ENCODE results near the gene THBS4. TPM values are rescaled to one million over a fixed set of nuclear protein-coding genes. Genes with fewer than 3 reads are reported as not detected.

Gene THBS4
- total and polyA plus RNA-seq, 8 donors, result 3.7 to 56.8 (median 8.6) TPM

GRCh38 chr5:80077051-80077714, 42.0 kb downstream of the THBS4 start:
- intact Hi-C loops (cut with DNase I), result no loop called here
- TF ChIP-seq, protein P1, sequence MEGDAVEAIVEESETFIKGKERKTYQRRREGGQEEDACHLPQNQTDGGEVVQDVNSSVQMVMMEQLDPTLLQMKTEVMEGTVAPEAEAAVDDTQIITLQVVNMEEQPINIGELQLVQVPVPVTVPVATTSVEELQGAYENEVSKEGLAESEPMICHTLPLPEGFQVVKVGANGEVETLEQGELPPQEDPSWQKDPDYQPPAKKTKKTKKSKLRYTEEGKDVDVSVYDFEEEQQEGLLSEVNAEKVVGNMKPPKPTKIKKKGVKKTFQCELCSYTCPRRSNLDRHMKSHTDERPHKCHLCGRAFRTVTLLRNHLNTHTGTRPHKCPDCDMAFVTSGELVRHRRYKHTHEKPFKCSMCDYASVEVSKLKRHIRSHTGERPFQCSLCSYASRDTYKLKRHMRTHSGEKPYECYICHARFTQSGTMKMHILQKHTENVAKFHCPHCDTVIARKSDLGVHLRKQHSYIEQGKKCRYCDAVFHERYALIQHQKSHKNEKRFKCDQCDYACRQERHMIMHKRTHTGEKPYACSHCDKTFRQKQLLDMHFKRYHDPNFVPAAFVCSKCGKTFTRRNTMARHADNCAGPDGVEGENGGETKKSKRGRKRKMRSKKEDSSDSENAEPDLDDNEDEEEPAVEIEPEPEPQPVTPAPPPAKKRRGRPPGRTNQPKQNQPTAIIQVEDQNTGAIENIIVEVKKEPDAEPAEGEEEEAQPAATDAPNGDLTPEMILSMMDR (IDR thresholded peaks at IDR 0.05), result no peak
- WGBS, 2 donors, result 58 to 64% methylated on average over 3 of the region's 3 CpGs
- ATAC-seq (no peak), FAIRE-seq (no peak), DNase-seq (no peak)
- H3K4me3 ChIP-seq, result no peak overlapping the region
- no peaks in the 10 kb centered on the region for H3K36me3 ChIP-seq
- no peak overlapping the region for H3K27ac ChIP-seq
- H3K27me3 ChIP-seq, result no peaks in the 10 kb centered on the region
- no peaks in the 10 kb centered on the region for H3K4me1 ChIP-seq
- no peaks in the 10 kb centered on the region for H3K9me3 ChIP-seq

- ATAC-seq, result no peak
Observed at GRCh38 chr5:80078921-80079320, 43.8 kb downstream of the THBS4 start.

GRCh38 chr5:80082281-80082680, 47.1 kb downstream of the THBS4 start:
- DNase-seq (no peak), ATAC-seq (no peak), FAIRE-seq (no peak)
- H3K4me1 ChIP-seq, result peaks cover 0 to 5% (median 0%) of the 10 kb centered on the region in 3 donors
- no peak overlapping the region for H3K4me3 ChIP-seq
- TF ChIP-seq, protein P1 (IDR thresholded peaks at IDR 0.05), result no peak
- no peaks in the 10 kb centered on the region for H3K36me3 ChIP-seq
- intact Hi-C loops (cut with DNase I), result no loop called here
- H3K9me3 ChIP-seq, result no peaks in the 10 kb centered on the region
- H3K27me3 ChIP-seq, result no peaks in the 10 kb centered on the region
- no peak overlapping the region for H3K27ac ChIP-seq
- WGBS, 2 donors, result 91 to 96% methylated on average over 15 of the region's 15 CpGs

More at GRCh38 chr5:80078921-80079320, 43.8 kb downstream of the THBS4 start:
- Histone ChIP-seq H3K4me3 (no peak overlapping the region), H3K36me3 (no peaks in the 10 kb centered on the region), H3K9me3 (no peaks in the 10 kb centered on the region), H3K27ac (no peak overlapping the region), H3K27me3 (no peaks in the 10 kb centered on the region), H3K4me1 (peaks cover 0 to 5% (median 0%) of the 10 kb centered on the region in 3 donors)
- intact Hi-C loops (cut with DNase I), result no loop called here
- no peak for FAIRE-seq
- DNase-seq, result no peak
- 75 to 84% methylated on average over 4 of the region's 4 CpGs for WGBS, 2 donors
- TF ChIP-seq, protein P1 (IDR thresholded peaks at IDR 0.05), result no peak

- Histone ChIP-seq H3K27me3 (no peaks in the 10 kb centered on the region), H3K4me1 (peaks cover 0 to 5% (median 0%) of the 10 kb centered on the region in 3 donors), H3K9me3 (no peaks in the 10 kb centered on the region), H3K36me3 (no peaks in the 10 kb centered on the region), H3K27ac (peak overlapping the region in 1 of 4 donors; percentile 6), H3K4me3 (peak overlapping the region in 2 of 4 donors; percentile 1 to 19)
- ATAC-seq, result peak; percentile 76 to 90 (median 86)
- 6 to 14% methylated on average over 16 of the region's 16 CpGs for WGBS, 2 donors
- intact Hi-C loops (cut with DNase I), result no loop called here
- TF ChIP-seq, protein P1 (IDR thresholded peaks at IDR 0.05), result peak; percentile 38 to 78 (median 65)
- peak in 5 of 6 donors; percentile 43 to 67 (median 55) for DNase-seq
- FAIRE-seq, result no peak
Observed at GRCh38 chr5:80082731-80083100, 47.6 kb downstream of the THBS4 start.
